NCI-H1092 (cell line): ENCODE results near the gene CEP112.
"Not testable (repeated sequence)": the region's sequence is repeated elsewhere in the genome, so short reads cannot be mapped to it uniquely, and the experiment has no call there.

Source experiments
- DNase-seq: peaks from one replicate; lab custom pipeline; 2025; lab: John Stamatoyannopoulos, UW

Gene CEP112

GRCh38 chr17:65886315-65887245 lies 305.4 kb downstream of the CEP112 start:
- DNase-seq = no peak

DNA sequence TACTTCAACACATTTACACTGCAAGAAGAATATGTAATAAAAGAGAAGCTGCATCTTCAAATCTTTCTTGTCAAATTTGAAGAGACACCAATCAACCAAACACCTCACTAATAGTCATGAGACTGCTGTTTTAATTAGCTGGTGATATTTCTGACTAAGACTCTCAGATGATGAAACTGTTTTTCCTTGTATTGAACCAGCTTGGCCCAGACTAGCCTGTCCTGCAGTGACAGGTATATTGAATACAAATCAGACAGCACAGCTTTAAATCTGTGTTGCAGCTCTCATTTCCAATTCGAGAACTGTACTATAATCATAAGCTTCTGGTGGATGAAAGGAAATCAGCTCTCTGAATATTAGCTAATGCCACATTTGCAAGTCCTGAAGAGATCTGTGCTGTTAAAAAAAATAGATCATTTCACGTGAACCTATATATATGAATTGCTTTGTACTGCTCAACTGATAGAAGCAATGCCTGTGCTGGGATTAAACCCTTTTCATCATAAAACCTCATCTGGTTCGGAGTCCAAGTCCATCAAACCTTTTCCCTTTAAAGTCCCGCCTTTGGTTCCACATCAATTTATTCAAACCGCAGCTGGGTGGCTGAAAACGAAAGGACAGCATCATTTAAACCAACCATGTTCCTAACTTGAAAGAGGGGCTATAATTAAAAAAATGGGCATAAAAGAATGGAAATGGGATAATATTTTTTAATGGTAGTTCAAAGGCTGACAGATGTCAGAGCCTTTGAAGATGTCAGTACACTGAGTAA lies 306.2 kb downstream of the CEP112 start:
- no peak for DNase-seq

DNA sequence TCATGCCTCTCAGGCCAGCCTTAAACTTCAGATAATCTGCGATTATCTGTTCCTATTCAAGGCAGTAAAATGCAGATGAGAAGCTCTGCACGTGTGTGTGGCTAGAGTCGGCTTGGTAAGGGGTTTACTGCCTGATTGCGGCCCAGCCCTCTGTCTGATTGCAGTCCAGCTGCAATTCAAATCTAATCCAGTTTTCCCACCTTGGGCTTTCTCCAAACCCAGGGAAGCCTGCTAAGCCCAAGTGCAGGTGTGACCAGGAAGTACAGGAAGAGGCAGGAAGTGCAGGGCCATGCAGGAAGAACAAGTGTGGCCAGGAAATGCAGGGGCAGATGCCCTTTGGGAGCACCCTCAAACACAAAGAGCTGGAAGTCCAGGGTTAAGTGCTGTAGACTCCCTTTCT lies 314.9 kb downstream of the CEP112 start:
- no peak for DNase-seq

DNA sequence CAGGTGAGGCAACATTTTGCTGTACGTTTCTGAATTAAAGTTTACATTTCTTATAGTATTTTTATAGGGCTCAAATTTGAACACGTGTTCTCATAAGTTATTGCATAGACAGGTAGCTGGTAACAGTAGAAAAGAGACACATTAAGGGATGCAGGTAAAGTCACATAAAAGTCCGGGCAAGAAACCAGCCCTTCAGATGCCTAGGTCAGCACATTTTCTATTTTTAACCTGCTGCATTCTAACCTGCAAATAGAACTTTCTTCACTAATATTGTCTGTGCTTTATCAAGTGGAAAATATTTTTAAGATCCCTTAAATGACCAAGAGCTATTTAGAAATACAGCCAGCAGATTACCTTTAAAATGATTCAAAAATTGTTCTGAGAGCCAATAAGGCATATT lies 323.1 kb downstream of the CEP112 start:
- DNase-seq = no peak

DNA sequence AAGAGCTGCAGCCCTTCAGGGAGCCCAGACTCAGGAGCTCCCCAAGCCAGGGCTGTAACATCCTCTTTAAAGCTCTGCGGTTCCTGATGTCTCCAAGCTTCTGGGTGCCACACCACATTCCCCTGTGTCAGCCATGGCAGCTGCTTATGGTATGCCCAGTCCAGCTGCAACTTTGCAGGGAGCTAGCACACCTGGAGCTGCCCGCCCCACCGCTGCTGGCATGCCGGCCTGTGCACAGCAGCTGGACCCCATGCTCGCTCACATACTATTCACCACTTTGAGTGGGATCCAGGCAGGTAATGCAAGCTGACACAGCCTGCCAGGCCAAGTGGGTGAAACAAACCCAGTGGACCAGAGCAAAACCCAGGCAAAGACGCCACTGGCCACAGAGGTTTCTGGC lies 324.9 kb downstream of the CEP112 start:
- DNase-seq = no peak

DNA sequence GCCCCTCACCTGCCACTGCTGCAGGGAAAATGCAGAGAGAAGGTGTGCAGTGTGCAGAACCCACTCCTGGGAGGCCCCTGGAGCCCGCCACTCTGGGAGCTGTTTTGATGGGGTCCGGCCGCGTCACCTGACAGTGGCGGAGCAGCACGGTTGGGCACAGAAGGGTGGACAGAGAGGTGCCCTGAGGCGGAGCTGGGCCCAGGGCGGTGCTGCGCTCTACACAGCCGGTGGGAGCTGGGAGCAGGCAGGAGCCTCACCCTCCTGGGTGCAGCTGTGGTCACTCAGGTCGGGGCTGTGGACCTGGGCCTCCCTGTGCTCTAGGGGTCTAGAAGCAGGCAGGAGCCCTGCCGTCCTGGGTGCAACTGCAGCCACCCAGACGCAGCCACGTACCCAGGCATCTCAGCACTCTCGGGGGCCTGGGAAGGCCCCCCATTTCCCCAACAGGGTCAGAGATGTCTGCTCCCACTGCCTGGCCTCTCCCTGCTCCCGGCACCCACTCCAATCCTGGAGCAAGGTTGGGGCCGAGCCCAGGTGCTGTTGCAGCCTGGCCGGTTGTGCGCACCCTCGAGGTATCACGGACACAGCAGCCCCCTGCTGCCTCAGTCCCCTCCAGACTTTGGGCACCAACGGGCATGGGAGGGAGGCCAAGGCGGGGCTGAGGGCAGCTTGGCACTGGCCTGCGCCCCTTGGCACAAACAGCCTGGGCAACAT lies 326.1 kb downstream of the CEP112 start:
- no peak for DNase-seq

- no peak for DNase-seq
These were observed 327.5 kb downstream of the CEP112 start for GRCh38 chr17:65864394-65864793.

GRCh38 chr17:65857718-65858117 lies 334.2 kb downstream of the CEP112 start:
- DNase-seq = no peak

DNA sequence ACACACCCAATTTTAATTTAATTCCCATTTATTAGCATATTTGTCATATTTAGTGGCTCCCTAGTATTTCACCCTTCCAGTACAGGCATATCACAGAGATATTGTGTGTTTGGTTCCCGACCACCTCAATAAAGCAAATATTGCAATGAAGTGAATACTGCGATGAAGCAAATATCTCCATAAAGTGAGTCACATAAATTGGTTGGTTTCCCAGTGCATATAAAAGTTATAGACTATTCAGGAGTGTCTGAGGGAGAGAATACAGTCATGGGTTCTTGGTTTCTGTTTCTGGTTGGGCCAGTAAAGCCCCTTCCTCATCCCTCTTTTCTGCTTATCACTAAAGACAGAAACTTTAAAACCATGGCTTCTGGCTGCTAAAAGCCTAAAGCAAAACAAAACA lies 335.1 kb downstream of the CEP112 start:
- no peak for DNase-seq

DNA sequence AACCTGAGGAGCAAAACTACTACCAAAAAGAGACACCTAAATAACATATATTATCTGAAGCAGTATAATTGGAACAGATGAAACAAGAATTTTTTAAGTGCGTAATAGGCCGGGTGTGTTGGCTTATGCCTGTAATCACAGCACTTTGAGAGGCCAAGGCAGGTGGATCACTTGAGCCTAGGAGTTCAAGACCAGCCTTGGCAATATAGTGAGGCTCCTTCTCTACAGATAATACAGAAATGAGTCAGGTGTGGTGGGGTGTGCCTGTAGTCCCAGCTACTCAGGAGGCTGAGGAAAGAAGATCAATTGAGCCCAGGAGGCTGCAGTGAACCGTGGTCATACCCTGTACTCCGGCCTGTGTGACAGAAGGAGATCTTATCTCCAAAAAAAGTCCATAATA lies 336.3 kb downstream of the CEP112 start:
- no peak for DNase-seq

GRCh38 chr17:65855245-65855644 lies 336.7 kb downstream of the CEP112 start:
- DNase-seq = no peak

DNA sequence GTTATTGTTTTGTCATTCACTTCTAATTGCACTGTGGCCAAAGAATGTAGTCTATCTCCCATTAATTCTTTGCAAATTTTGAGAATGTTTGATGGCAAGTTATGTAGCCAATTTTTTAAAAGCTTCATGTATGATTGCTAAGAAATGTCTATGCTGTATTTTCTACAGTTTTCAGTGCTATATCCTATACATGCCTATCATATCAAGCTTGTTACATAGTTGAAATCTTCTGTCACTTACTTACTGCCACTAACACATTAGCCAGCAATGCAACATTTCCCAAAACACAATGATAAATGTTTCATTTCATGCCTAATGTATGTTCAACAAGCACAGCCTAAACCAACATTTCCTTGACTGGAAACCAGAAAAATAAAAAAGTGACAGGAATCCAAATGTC lies 338.1 kb downstream of the CEP112 start:
- no peak for DNase-seq

GRCh38 chr17:65852911-65853310 lies 339.0 kb downstream of the CEP112 start:
- DNase-seq = no peak

DNA sequence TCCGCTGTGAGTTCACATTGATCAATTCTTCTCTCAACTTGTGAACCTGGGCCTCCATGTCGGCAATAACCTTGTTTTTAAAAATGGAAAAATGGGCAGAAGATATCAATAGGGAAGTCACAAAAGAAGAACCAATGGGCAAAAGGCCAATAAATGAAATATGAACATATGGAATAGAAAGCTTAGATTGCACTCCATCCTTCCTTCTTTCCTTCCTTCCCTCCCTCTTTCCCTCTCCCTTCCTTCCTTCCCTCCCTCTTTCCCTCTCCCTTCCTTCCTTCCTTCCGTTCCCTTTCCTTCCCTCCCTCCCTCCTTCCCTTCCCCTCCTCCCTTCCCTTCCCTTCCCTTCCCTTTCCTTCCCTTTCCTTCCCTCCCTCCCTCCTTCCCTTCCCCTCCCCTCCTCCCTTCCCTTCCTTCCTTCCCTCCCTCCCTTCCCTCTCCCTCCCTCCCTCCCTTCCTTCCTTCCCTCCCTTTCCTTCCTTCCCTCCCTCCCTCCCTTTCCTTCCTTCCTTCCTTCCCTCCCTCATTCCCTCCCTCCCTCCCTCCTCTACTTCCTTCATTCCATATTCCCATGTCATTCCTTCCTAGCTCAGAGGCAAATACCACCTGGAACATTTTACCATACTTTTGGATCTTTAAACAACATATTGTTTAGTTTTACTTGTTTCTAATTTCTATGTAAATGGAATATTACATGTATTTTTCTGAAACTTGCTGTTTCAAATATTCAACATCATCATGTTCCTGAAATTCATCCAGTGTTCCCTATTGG lies 339.8 kb downstream of the CEP112 start:
- DNase-seq = no peak

DNA sequence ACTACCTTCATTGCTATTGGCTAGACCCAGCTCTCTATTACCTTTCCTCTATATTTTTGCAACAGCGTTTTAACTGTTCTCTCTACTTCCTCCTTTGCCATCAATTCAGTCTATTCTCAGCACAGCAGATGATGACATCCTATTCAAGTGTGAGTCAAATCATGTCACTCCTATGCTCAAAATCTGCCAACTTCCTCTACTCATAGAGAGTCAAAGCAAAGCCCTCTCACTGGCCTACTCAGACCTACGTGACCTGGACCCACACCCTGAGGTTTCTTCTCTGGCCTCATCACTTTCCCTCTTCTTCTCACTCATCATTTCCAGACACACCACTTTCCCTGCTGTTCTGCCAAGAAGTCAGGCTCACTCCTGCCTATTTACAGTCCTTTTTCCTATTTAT lies 341.4 kb downstream of the CEP112 start:
- no peak for DNase-seq

DNA sequence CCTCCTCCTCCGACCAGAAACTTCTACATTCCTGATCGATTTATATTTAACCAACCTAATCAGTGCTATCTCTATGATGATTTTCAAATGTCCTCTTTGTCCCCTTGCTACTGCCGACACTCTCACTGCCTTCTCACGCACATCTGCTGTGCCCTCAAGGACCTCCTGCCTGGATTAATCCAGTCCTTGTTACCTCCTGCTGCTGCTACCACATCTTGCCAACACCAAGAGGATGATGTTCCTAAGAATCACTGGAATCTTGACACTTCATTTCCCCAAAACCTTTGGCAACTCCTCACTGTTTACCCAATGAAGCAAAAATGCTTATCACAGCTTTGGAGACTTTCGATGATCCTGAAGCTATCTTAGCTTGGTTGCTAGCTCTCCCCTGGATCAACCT lies 343.2 kb downstream of the CEP112 start:
- DNase-seq = no peak

DNA sequence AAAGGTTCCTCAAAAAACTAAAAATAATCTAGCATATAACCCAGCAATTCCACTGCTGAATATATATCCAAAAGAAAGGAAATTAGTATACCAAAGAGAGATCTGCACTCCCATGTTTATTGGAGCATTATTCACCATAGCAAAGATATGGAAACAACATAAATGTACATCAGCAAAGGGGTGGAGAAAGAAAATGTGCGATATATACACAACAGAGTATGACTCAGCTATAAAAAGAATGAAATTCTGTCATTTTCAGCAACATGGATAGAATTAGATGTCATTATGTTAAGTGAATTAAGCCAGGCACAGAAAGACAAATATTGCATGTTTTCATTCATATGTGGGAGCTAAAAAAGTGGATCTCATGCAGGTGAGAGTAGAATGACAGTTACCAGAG lies 350.8 kb downstream of the CEP112 start:
- DNase-seq = no peak

GRCh38 chr17:65837232-65837631 lies 354.7 kb downstream of the CEP112 start:
- DNase-seq = not testable (repeated sequence)

DNA sequence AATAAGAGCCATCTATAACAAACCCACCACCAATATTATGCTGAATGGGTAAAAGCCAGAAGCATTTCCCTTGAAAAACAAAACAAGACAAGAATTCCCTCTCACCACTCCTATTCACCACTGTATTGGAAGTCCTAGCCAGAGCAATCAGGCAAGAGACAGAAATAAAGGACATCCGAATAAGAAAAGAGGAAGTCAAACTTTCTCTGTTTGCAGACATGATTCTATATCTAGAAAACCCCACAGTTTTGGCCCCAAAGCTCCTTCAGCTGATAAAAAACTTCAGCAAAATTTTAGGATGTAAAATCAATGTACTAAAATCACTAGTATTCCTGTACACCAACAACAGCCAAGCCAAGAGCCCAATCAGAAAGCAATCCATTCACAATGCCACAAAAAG lies 358.7 kb downstream of the CEP112 start:
- no peak for DNase-seq

DNA sequence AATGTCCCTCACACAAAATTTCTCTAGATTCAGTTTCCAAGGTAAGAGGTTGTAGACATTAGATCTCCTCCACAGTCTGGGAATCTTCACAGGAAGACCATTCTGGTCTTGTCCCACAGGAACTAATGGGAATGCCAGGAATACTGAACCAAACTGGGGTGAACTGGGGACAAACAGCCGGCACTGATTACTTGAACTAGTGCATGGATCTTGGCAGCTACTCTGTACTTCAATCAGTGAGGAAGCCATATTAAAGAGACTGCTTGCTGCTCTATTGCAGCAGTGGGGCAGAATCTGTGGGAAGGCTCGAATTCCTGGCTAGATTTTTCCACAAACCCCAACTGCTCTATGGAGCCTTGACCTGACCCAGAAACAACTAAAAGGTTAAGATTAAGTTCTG lies 361.6 kb downstream of the CEP112 start:
- no peak for DNase-seq

DNA sequence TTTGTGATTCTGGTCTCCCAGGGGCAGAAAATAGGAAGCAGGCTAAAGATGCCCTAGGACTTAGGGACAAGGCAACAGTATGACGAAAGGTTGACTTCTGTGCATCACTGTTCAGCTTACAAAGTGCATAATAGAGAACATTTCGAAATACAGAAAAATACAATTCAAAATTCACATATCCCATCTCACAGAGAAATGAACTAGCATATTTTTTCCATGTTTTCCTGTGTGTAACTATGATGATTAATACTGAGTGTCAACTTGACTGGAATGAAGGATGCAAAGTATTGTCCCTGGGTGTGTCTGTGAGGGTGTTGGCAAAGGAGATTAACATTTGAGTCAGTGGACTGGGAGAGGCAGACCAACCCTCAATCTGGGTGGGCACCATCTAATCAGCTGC lies 365.4 kb downstream of the CEP112 start:
- DNase-seq = not testable (repeated sequence)

DNA sequence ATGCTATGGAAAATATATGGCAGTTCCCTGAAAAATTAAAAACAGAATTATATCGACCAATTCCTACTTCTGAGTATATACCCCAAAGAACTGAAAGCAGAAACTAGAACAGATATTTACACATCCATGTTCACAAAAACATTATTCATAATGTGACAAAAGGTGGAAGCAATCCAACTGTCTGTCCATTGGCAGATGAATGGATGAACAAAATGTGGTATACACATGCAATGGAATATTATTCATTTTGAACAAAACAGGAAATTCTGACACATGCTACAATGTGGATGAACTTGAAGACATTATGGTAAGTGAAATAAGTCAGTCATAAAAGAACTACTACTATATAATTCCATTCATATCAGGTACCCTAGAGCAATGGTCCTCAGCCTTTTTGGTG lies 367.0 kb downstream of the CEP112 start:
- DNase-seq = no peak
